GM12891 (cell line): ENCODE data around the gene PRF1.

Experiments used
- POLR2A ChIP-seq: IDR thresholded peaks from 2 replicates; pipeline ENCODE4 v1.6.1; 2011; ENCODE audit warnings: low read depth, low read length, control low read depth
- POLR2AphosphoS5 ChIP-seq: IDR thresholded peaks from 2 replicates; pipeline ENCODE4 v1.6.1; 2011; ENCODE audit warnings: low read depth, low read length, control low read depth
- SPI1 ChIP-seq: IDR thresholded peaks from 2 replicates; pipeline ENCODE4 v1.6.1; 2011; ENCODE audit warnings: low read depth, low read length, control low read depth

- TF ChIP-seq POLR2A (no peak), POLR2AphosphoS5 (no peak), SPI1 (no peak)
Measured at GRCh38 chr10:70582793-70583668, 19.5 kb downstream of the PRF1 start.
